NB4 (cell line): Measurements from ENCODE around the gene ZBTB20.

ENCODE experiments used
- DNase-seq: peaks from one replicate; pipeline ENCODE4 v3.0.0; 2010; ENCODE audit warnings: low read depth
- H3K4me3 ChIP-seq: one replicate; pipeline ENCODE4 v1.5.1; 2011; ENCODE audit warnings: mild to moderate bottlenecking, low read depth, low read length, moderate library complexity
- MYC ChIP-seq: IDR thresholded peaks from 2 replicates; pipeline ENCODE4 v1.6.1; 2011; ENCODE audit warnings: low read depth, low read length
- POLR2A ChIP-seq: IDR thresholded peaks from 2 replicates; pipeline ENCODE4 v1.6.1; 2011; ENCODE audit warnings: mild to moderate bottlenecking; ENCODE audit not compliant: insufficient read length; ENCODE audit errors: extremely low read depth
- TF ChIP-seq, protein P1 (sequence below): IDR thresholded peaks from 2 replicates; pipeline ENCODE4 v1.6.1; 2011; ENCODE audit warnings: low read depth, low read length
- TF ChIP-seq, protein P2 (sequence below): IDR thresholded peaks from one replicate; pipeline ENCODE4 v1.5.1; 2012; ENCODE audit warnings: low read depth, low read length

The ZBTB20 gene

DNA sequence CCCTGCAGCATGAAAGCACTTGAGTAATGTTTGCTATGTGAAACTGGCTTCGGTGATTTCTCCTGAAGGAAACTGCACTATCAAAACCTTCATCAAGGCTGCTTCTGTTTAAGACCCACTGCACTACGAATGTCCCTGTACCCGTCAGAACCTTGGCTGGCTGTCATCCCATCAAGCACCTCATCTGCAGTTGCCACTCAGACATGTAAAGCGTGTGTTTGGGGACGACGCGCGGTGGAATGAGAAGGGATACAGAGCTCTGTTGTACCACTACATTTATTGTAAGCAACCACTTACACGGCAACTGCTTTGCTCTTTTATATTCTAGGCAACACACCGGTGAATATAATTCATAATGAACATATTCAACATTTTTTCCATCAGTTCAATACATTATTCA, 705.7 kb downstream of the ZBTB20 start:
- H3K4me3 ChIP-seq: no peak overlapping the region
- no peak for DNase-seq
- TF ChIP-seq MYC (no peak), POLR2A (no peak)
- TF ChIP-seq, protein P1, sequence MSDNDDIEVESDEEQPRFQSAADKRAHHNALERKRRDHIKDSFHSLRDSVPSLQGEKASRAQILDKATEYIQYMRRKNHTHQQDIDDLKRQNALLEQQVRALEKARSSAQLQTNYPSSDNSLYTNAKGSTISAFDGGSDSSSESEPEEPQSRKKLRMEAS: no peak
- TF ChIP-seq, protein P2, sequence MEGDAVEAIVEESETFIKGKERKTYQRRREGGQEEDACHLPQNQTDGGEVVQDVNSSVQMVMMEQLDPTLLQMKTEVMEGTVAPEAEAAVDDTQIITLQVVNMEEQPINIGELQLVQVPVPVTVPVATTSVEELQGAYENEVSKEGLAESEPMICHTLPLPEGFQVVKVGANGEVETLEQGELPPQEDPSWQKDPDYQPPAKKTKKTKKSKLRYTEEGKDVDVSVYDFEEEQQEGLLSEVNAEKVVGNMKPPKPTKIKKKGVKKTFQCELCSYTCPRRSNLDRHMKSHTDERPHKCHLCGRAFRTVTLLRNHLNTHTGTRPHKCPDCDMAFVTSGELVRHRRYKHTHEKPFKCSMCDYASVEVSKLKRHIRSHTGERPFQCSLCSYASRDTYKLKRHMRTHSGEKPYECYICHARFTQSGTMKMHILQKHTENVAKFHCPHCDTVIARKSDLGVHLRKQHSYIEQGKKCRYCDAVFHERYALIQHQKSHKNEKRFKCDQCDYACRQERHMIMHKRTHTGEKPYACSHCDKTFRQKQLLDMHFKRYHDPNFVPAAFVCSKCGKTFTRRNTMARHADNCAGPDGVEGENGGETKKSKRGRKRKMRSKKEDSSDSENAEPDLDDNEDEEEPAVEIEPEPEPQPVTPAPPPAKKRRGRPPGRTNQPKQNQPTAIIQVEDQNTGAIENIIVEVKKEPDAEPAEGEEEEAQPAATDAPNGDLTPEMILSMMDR: no peak

DNA sequence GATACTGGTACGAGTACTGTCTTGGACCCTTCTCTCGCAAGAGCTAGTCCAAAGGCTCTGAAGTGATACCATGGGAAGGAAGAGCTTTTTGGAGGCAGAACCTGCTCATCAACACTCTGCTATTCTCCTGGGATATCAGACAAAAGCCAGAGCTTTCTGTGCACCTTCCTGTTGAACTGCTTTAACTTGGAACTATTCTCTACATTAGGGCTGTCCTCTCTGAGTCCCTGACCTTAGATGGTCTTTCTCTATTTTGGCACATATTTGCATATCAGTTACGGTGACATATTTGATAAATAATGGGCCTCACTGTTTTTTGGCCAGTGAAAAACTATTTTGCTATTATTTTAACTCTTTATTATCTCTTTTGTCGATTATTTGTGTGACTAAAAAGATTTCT, 706.4 kb downstream of the ZBTB20 start:
- no peak for DNase-seq
- H3K4me3 ChIP-seq: no peak overlapping the region
- TF ChIP-seq, protein P1: no peak
- TF ChIP-seq POLR2A (no peak), MYC (no peak)
- TF ChIP-seq, protein P2: no peak

DNA sequence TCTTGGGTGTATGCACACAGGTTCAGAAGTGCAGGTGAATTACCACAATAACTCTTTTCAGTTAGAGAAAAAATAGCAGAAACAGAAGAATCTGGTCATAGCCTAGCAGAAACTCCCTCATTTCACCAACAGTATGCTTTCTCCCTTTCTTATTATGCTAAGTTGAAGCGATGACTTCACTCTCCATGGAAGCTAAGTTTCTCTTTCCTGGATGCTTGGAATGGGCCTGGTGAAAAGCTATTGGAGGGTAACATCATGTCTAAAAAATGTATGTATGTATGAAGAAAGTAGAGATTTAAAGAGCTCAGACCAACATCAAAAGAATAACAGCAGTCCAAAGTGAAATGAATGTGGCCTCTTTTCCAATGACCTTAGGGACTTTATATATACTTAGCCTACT, 707.8 kb downstream of the ZBTB20 start:
- DNase-seq: no peak
- H3K4me3 ChIP-seq: no peak overlapping the region
- no peak for TF ChIP-seq POLR2A
- no peak for TF ChIP-seq MYC
- TF ChIP-seq, protein P1: no peak
- TF ChIP-seq, protein P2: no peak

DNA sequence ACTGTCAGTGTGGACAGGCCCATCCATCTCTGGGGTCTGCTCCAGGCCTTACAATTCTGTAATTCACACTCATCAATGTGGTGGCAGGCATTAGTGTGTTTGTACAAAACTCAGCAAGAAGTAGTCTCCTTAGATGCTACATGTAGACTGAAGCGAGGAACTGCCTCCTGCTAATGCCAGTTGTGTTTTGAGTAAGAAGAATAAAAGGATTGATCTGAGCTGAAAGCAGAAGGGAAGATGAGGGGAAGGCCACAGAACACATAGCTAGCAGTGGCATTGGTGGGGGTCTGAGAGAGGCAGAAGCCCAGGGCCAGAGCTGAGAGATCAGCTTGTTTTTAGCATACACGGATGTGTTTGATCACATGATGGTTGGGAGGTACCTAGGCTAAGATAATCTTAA, 709.2 kb downstream of the ZBTB20 start:
- H3K4me3 ChIP-seq: no peak overlapping the region
- TF ChIP-seq POLR2A: no peak
- no peak for TF ChIP-seq MYC
- TF ChIP-seq, protein P2: no peak
- TF ChIP-seq, protein P1: no peak
- DNase-seq: no peak

DNA sequence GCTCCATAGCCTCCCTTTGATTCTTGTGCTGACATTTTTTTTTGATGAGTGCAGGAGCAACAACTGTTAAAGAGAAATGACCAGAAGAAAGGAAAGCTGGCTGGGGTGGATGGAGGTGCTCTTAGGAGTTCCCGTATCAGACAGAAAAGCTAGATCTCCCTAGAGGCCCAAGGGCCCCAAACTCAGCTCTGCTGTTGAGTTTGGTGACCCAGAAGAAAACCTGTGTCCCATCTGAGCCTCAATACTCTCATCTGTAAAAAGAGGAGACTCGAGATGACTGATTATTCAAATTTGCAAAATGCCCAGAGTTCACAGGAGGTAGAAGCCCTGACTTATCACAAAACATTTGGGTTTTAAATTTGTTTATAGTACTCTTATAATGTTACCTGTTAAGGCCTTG, 710.9 kb downstream of the ZBTB20 start:
- TF ChIP-seq, protein P1: no peak
- no peak for TF ChIP-seq POLR2A
- TF ChIP-seq MYC: no peak
- TF ChIP-seq, protein P2: no peak
- no peak for DNase-seq
- no peak overlapping the region for H3K4me3 ChIP-seq
